ENCODE results near the gene ATP2B2.

- TF ChIP-seq CTCF (IDR thresholded peaks at IDR 0.05) (no peak), POLR2A (IDR thresholded peaks at IDR 0.05) (no peak)
Measured at GRCh38 chr3:10317311-10317960, 187.9 kb downstream of the ATP2B2 start.

Data from right lobe of liver (tissue), 4 donors.